ENCODE results near the gene TARS1. TPM values are rescaled to one million over a fixed set of nuclear protein-coding genes. Genes with fewer than 3 reads are reported as not detected.

TARS1 gene
- total RNA-seq, 2 donors from 2014 or later: 45.8 to 66.6 TPM

GRCh38 chr5:33444542-33444941, 3.8 kb downstream of the TARS1 start:
- H3K4me3 ChIP-seq: no peak overlapping the region
- no peaks in the 10 kb centered on the region for H3K27me3 ChIP-seq
- no peaks in the 10 kb centered on the region for H3K9me3 ChIP-seq
- no peak for TF ChIP-seq CTCF (IDR thresholded peaks at IDR 0.05)
- peaks cover 0 to 51% of the 10 kb centered on the region in 2 donors for H3K4me1 ChIP-seq
- peaks cover 16% of the 10 kb centered on the region for H3K36me3 ChIP-seq
- no peak overlapping the region for H3K27ac ChIP-seq
- no peak for DNase-seq (ENCODE audit: low spot score)

DNA sequence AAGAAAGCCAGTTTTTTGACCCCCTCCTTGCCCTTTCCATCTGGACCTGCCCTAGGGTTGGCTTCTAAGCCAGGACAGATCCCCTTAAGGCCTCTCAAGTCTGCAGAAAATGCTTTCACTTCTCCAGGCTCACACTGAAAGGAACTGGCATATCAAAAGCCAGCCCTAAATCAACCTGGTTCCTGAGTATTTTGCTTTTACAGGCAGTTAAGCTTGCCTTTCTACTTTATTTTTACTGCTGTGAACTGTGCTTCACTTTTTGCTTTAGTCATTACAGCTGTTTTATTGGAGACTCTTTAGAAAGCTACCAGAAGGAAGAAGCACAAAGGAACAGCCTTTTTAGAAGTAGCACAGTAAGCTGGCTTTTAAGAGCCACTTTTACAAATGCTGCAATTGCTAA, 5.0 kb downstream of the TARS1 start:
- H3K27ac ChIP-seq: peak overlapping the region in 1 of 2 donors; percentile 5
- no peaks in the 10 kb centered on the region for H3K27me3 ChIP-seq
- H3K9me3 ChIP-seq: no peaks in the 10 kb centered on the region
- H3K4me1 ChIP-seq: peaks cover 0 to 47% of the 10 kb centered on the region in 2 donors
- DNase-seq (ENCODE audit: low spot score): no peak
- no peak overlapping the region for H3K4me3 ChIP-seq
- no peak for TF ChIP-seq CTCF (IDR thresholded peaks at IDR 0.05)
- H3K36me3 ChIP-seq: peaks cover 27% of the 10 kb centered on the region

GRCh38 chr5:33448118-33448517, 7.4 kb downstream of the TARS1 start:
- TF ChIP-seq CTCF (IDR thresholded peaks at IDR 0.05): no peak
- Histone ChIP-seq H3K4me1 (peaks cover 0 to 31% of the 10 kb centered on the region in 2 donors), H3K9me3 (no peaks in the 10 kb centered on the region), H3K36me3 (peaks cover 32% of the 10 kb centered on the region), H3K27ac (no peak overlapping the region), H3K4me3 (no peak overlapping the region), H3K27me3 (no peaks in the 10 kb centered on the region)
- no peak for DNase-seq (ENCODE audit: low spot score)

- Histone ChIP-seq H3K27ac (no peak overlapping the region), H3K9me3 (no peaks in the 10 kb centered on the region), H3K4me1 (peaks cover 0 to 13% of the 10 kb centered on the region in 2 donors), H3K36me3 (peaks cover 93% of the 10 kb centered on the region), H3K27me3 (no peaks in the 10 kb centered on the region), H3K4me3 (no peak overlapping the region)
- no peak for TF ChIP-seq CTCF (IDR thresholded peaks at IDR 0.05)
- no peak for DNase-seq (ENCODE audit: low spot score)
These were observed 16.4 kb downstream of the TARS1 start for GRCh38 chr5:33457126-33457525.

- H3K9me3 ChIP-seq: no peaks in the 10 kb centered on the region
- peaks cover 97% of the 10 kb centered on the region for H3K36me3 ChIP-seq
- peak overlapping the region in 1 of 2 donors; percentile 3 for H3K27ac ChIP-seq
- DNase-seq (ENCODE audit: low spot score): no peak
- no peak overlapping the region for H3K4me3 ChIP-seq
- no peak for TF ChIP-seq CTCF (IDR thresholded peaks at IDR 0.05)
- peaks cover 0 to 13% of the 10 kb centered on the region in 2 donors for H3K4me1 ChIP-seq
- no peaks in the 10 kb centered on the region for H3K27me3 ChIP-seq
These were observed 17.1 kb downstream of the TARS1 start for GRCh38 chr5:33457817-33458216.

DNA sequence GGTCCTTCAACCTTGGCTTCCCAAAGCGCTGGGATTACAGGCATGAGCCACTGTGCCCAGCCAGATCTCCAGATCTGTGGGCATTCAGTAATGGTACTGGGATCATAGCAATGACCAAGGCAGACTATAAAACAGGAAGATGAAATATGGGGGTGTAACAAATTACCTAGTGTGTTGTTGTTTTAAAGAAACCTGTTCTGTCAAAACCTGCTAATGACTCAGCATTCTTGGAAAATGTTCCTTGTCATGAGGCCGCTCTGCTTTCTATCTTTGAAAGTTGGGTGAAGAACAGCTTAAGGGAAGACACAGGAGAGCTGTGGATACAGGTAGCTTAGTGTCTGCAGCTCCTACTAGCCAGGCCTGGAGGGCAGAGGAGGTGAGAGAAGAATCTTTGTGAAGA, 19.4 kb downstream of the TARS1 start:
- no peak overlapping the region for H3K27ac ChIP-seq
- no peaks in the 10 kb centered on the region for H3K9me3 ChIP-seq
- TF ChIP-seq CTCF (IDR thresholded peaks at IDR 0.05): no peak
- H3K4me1 ChIP-seq: peaks cover 0 to 13% of the 10 kb centered on the region in 2 donors
- DNase-seq (ENCODE audit: low spot score): no peak
- H3K4me3 ChIP-seq: no peak overlapping the region
- no peaks in the 10 kb centered on the region for H3K27me3 ChIP-seq
- H3K36me3 ChIP-seq: peaks cover 100% of the 10 kb centered on the region

All from right atrium auricular region (tissue), 2 donors.